Erythroblast (primary cell): ENCODE results near the gene AKR1D1.
A peak's percentile ranks its signal among the peaks of the same experiment; 100 is the strongest.
"Not testable (repeated sequence)": the region's sequence is repeated elsewhere in the genome, so short reads cannot be mapped to it uniquely, and the experiment has no call there.

Experiments
- DNase-seq, 2 experiments: peaks; one replicate each; lab custom pipeline; 2025; lab: John Stamatoyannopoulos, UW
- GATA1 ChIP-seq: IDR thresholded peaks from 2 replicates; pipeline ENCODE4 v1.6.1; 2011; ENCODE audit warnings: low read depth, mild to moderate bottlenecking, control low read depth, low read length, moderate library complexity
- POLR2A ChIP-seq: IDR thresholded peaks from 2 replicates; pipeline ENCODE4 v1.6.1; 2011; ENCODE audit warnings: mild to moderate bottlenecking, low read length

The AKR1D1 gene

GRCh38 chr7:138076196-138076595 is at the start of gene AKR1D1:
TSS of gene AKR1D1 (plus strand) at chr7:138076459. CDS start at chr7:138076519, 60 bp downstream.
- no peak for DNase-seq
- TF ChIP-seq GATA1 (no peak), POLR2A (no peak)

- no peak for DNase-seq
- TF ChIP-seq POLR2A (no peak), GATA1 (no peak)
Observed at GRCh38 chr7:138027100-138027499, 49.2 kb upstream of the AKR1D1 start.

GRCh38 chr7:138029126-138029525 is 47.1 kb upstream of the AKR1D1 start:
- no peak for DNase-seq
- TF ChIP-seq GATA1: no peak
- TF ChIP-seq POLR2A: no peak

- TF ChIP-seq GATA1: no peak
- TF ChIP-seq POLR2A: no peak
- DNase-seq: peak in 1 of 2 experiments; percentile 7
Observed at GRCh38 chr7:138029941-138030340, 46.3 kb upstream of the AKR1D1 start.

GRCh38 chr7:138030679-138031351 is 45.4 kb upstream of the AKR1D1 start:
- peak in 1 of 2 experiments; percentile 3 for DNase-seq
- no peak for TF ChIP-seq POLR2A
- no peak for TF ChIP-seq GATA1

- no peak for DNase-seq
Observed at GRCh38 chr7:138032186-138032585, 44.1 kb upstream of the AKR1D1 start.

GRCh38 chr7:138032770-138033169 is 43.5 kb upstream of the AKR1D1 start:
- TF ChIP-seq GATA1 (no peak), POLR2A (no peak)
- DNase-seq: no peak

More at GRCh38 chr7:138032186-138032585, 44.1 kb upstream of the AKR1D1 start:
- TF ChIP-seq POLR2A (no peak), GATA1 (no peak)

- no peak for DNase-seq
- TF ChIP-seq POLR2A: no peak
- TF ChIP-seq GATA1: no peak
Observed at GRCh38 chr7:138033241-138033640, 43.0 kb upstream of the AKR1D1 start.

- DNase-seq: no peak
- TF ChIP-seq GATA1: no peak
- no peak for TF ChIP-seq POLR2A
Observed at GRCh38 chr7:138036135-138036534, 40.1 kb upstream of the AKR1D1 start.

GRCh38 chr7:138040063-138040462 is 36.2 kb upstream of the AKR1D1 start:
- DNase-seq: not testable (repeated sequence)

- no peak for DNase-seq
- TF ChIP-seq POLR2A (no peak), GATA1 (no peak)
Observed at GRCh38 chr7:138044897-138045296, 31.4 kb upstream of the AKR1D1 start.

GRCh38 chr7:138047907-138048306 is 28.4 kb upstream of the AKR1D1 start:
- no peak for DNase-seq
- no peak for TF ChIP-seq POLR2A
- TF ChIP-seq GATA1: no peak

- DNase-seq: no peak
Observed at GRCh38 chr7:138049505-138050116, 26.6 kb upstream of the AKR1D1 start.

GRCh38 chr7:138051712-138052247 is 24.5 kb upstream of the AKR1D1 start:
- not testable (repeated sequence) for DNase-seq

More at GRCh38 chr7:138049505-138050116, 26.6 kb upstream of the AKR1D1 start:
- no peak for TF ChIP-seq GATA1
